GM19240 (cell line): ENCODE results near the gene APBA2.

Experiments
- DNase-seq: peaks from one replicate; pipeline ENCODE4 v3.0.0; 2011; ENCODE audit warnings: low spot score; ENCODE audit not compliant: insufficient read length

The APBA2 gene

GRCh38 chr15:28933710-28934445 lies 48.1 kb downstream of the APBA2 start:
- DNase-seq = no peak

DNA sequence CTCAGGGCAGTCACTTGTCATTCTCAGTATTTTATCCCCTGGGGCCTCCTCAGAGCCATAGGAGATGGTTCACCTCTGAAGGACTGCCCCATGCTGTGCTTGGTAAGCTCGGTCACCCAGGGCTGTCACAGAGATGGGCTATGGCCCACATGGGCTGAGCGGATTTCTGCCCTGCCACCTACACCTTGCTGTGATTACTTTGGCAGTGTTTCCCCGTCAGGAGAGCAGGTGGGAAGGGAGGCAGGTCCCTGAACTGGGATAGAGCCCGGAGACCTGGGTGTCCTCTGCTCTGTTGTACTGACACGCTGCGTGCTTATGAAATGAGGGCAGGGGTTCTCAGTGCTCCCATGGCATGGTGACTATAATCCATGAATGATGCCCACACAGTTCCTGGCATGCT lies 48.9 kb downstream of the APBA2 start:
- no peak for DNase-seq

- no peak for DNase-seq
These were observed 49.5 kb downstream of the APBA2 start for GRCh38 chr15:28935316-28935715.

- no peak for DNase-seq
These were observed 50.3 kb downstream of the APBA2 start for GRCh38 chr15:28936081-28936480.

- no peak for DNase-seq
These were observed 50.7 kb downstream of the APBA2 start for GRCh38 chr15:28936481-28936881.

- no peak for DNase-seq
These were observed 51.5 kb downstream of the APBA2 start for GRCh38 chr15:28937271-28937670.

DNA sequence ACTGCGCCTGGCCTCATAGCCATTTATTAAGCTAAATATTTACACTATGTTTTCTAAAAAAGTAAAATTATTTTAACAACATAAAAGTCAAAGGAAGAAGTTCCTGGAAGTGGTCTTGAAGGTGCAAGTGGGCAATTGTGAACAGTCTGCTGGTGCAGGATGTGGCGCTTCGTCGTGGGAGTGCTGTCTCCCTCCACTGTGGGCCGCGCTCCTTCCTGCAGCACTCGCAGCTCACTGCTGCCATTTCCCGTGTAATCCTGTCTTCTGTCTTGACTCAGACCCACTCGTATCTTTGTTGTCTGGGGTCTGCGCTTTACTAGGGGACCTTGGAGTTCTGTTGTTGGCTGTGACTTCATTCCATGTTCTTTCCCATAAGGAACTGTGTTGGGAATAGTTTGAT lies 56.3 kb downstream of the APBA2 start:
- DNase-seq = no peak

- no peak for DNase-seq
These were observed 56.8 kb downstream of the APBA2 start for GRCh38 chr15:28942571-28942970.

GRCh38 chr15:28943146-28943545 lies 57.4 kb downstream of the APBA2 start:
- DNase-seq = no peak

GRCh38 chr15:28943611-28944230 lies 57.9 kb downstream of the APBA2 start:
- no peak for DNase-seq

- no peak for DNase-seq
These were observed 58.5 kb downstream of the APBA2 start for GRCh38 chr15:28944286-28944685.

DNA sequence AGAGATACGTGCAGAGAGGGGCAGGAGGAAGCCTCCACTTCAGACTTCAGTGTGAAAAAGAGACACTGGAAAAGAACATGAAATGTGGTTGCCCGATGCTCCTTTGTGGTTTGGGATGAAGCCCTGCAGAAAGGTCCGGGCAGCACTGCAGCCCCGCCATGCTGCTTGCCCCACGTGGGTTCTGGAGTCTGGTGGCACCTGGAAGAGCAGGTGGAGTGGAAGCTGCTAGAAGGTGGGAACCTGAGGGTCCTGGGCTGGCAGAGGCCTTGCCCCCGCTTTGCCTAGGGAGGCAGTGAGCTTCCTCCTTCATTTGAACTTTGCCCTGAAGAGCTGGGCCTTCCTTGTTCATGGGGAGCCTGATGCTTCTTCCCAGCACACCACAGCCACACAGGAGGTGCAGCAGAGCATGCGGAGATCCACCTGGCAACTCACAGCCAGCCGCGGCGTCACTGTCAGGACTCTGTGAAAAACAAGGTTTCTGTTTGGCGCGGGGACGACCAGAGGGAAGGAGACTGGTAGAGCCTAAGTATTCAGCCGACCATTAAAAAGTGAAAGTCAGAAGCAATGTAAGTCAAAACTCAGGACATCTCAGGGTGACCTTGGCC lies 59.0 kb downstream of the APBA2 start:
- DNase-seq = no peak

DNA sequence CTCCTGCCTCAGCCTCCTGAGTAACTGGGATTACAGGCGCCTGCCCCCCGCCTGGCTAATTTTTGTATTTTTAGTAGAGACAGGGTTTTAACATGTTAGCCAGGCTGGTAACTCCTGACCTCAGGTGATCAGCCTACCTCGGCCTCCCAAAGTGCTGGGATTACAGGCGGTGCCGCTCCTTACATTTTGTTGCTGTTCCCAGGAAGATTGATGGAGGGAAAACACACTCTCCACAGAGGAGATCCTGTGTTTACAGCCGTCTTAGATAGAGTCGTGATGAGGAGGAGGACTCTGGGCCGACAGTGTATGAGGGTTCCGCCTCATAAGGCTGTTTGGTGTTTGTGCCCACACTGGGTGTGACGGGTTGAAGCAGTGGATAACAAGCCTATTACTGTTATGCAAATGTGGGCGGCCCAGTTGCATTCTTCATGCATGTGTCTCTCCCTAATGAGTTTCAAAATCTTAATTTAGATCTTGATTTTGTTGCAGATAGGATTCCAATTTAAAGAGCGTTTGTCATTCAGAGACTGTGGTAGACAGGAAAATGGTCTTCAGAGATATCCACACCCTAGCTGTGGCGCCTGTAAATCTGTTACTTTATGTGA lies 60.0 kb downstream of the APBA2 start:
- DNase-seq = no peak

- DNase-seq = no peak
These were observed 61.0 kb downstream of the APBA2 start for GRCh38 chr15:28946803-28947202.

GRCh38 chr15:28947221-28947674 lies 61.5 kb downstream of the APBA2 start:
- DNase-seq = no peak

DNA sequence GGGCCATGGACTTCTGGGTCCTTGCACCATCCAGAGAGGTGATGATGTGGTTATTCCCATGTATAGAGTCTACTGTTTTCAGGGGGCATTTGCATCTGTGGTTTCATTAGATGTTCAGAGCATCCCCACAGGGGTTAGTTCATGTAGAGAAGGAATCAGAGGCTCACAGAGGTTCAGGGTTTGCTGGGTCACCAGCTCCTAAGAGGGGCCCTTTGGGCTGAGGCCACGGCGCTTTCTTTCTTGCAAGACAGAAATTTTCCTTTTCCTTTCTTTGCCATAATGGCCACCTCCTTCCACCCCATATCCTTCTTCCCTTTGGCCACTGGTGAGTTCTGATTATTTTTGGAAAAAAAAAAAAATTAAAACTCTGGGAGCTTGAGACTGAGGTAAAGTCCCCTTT lies 62.3 kb downstream of the APBA2 start:
- DNase-seq = no peak

DNA sequence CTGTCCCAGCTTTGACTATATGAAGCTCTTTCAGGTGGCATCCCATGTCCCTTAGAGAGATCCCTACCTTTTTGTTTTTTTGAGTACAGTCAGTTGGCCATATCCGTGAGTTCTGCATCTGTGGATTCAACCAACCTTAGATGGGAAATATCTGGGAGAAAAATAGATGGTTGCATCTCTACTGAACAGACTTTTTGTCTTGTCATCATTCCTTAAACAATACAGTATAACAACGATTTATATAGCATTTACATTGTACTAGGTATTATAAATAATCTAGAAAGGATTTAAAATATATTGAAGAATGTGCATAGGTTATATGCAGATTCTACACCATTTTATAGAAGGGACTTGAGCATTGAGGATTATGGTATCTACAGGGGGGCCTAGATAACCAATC lies 65.1 kb downstream of the APBA2 start:
- no peak for DNase-seq

GRCh38 chr15:28952666-28953491 lies 67.1 kb downstream of the APBA2 start:
- DNase-seq = no peak

DNA sequence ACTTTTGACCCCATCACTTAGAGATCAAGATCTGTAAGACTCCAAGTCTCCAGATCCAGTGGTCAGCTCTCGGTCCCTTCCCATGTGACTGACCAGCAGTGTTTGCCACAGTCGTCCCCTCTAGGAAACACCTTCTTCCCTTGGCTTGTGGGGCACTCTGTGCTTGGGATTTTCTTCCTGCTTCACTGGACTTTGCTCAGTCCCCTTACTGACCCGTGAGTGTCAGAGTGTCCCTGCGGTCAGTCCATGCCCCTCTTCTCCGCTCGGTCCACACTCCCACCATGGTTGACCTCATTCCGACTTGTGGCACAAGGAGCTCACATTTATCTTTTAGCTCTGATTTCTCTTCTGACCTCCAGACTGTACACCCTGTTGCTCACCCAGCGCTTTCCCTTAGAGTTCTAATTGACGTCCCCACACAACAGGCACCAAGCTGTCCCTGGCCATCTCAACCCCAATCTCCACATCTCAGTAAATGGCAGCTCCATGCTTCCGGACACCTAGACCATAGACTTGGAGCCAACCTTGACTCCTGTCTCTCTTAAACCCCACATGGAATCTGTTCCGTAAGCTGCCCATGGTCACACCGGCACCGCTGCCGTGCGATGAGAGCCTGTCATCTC lies 67.9 kb downstream of the APBA2 start:
- no peak for DNase-seq

GRCh38 chr15:28954466-28955159 lies 68.8 kb downstream of the APBA2 start:
- DNase-seq = no peak
